GM23338 (cell line): Measurements from ENCODE around the gene ENC1.
"Not testable (repeated sequence)": the region's sequence is repeated elsewhere in the genome, so short reads cannot be mapped to it uniquely, and the experiment has no call there.

Source experiments
- CTCF ChIP-seq, 2 experiments: fragments of 200-600 bp in 1 of 2; sonication (generic) in 1 of 2; conservative IDR thresholded peaks; 2 replicates each; pipeline versions ENCODE4 v1.5.1 to v1.6.1; 2016 to 2017; ENCODE audit warnings: antibody characterized with exemption in 2 of 2, low read depth in 2 of 2, mild to moderate bottlenecking in 2 of 2, moderate library complexity in 1 of 2
- EZH2 ChIP-seq: fragments of 200-600 bp; sonication (generic); IDR thresholded peaks from one replicate; pipeline ENCODE4 v1.8.0; 2017; ENCODE audit warnings: antibody characterized with exemption, mild to moderate bottlenecking, low read depth; ENCODE audit not compliant: unreplicated experiment
- EZH2phosphoT487 ChIP-seq: fragments of 200-600 bp; sonication (generic); IDR thresholded peaks from one replicate; pipeline ENCODE4 v1.8.1; 2018; ENCODE audit warnings: antibody characterized with exemption; ENCODE audit not compliant: unreplicated experiment
- REST ChIP-seq: IDR thresholded peaks from one replicate; pipeline ENCODE4 v1.6.1; 2018; ENCODE audit warnings: antibody characterized with exemption; ENCODE audit not compliant: unreplicated experiment

- TF ChIP-seq CTCF (conservative IDR thresholded peaks at IDR 0.05; ENCODE audit: low read depth in 2 of 2); EZH2; EZH2phosphoT487; REST: not testable (repeated sequence)
Measured at GRCh38 chr5:74676466-74676865, 35.9 kb upstream of the ENC1 start.
